ENCODE results near the gene MC1R. TPM values are rescaled to one million over a fixed set of nuclear protein-coding genes. Genes with fewer than 3 reads are reported as not detected.
"Not testable (repeated sequence)": the region's sequence is repeated elsewhere in the genome, so short reads cannot be mapped to it uniquely, and the experiment has no call there.

Gene MC1R
- total and polyA plus RNA-seq, 2 donors = 0.99 to 20.4 TPM

- no peak overlapping the region for H3K27ac ChIP-seq (ENCODE audit: low read depth in 1 of 2, low read length in 1 of 2)
- no peak for DNase-seq (ENCODE audit: low read depth in 6 of 9, low spot score in 9 of 9)
- no peaks in the 10 kb centered on the region for H3K36me3 ChIP-seq (ENCODE audit: control insufficient read depth in 2 of 2, insufficient read depth in 2 of 2, low read length in 1 of 2)
These were observed 39.4 kb downstream of the MC1R start for GRCh38 chr16:89958068-89958467.

GRCh38 chr16:89958596-89958995 lies 39.9 kb downstream of the MC1R start:
- Histone ChIP-seq H3K9me3 (ENCODE audit: control insufficient read depth in 2 of 2, insufficient read depth in 1 of 2, low read length in 1 of 2) (no peaks in the 10 kb centered on the region), H3K4me3 (ENCODE audit: low read length in 2 of 2) (no peak overlapping the region), H3K4me1 (ENCODE audit: control insufficient read depth in 2 of 2, insufficient read depth in 2 of 2, low read length in 2 of 2) (peaks cover 0 to 2% of the 10 kb centered on the region in 2 donors), H3K27me3 (ENCODE audit: control insufficient read depth in 2 of 2, insufficient read depth in 1 of 2, low read length in 1 of 2) (no peaks in the 10 kb centered on the region), H3K36me3 (ENCODE audit: control insufficient read depth in 2 of 2, insufficient read depth in 2 of 2, low read length in 1 of 2) (no peaks in the 10 kb centered on the region), H3K27ac (ENCODE audit: low read depth in 1 of 2, low read length in 1 of 2) (no peak overlapping the region)
- no peak for DNase-seq (ENCODE audit: low read depth in 6 of 9, low spot score in 9 of 9)
- 98% methylated on average over 10 of the region's 10 CpGs for WGBS

More at GRCh38 chr16:89958068-89958467, 39.4 kb downstream of the MC1R start:
- Histone ChIP-seq H3K4me3 (ENCODE audit: low read length in 2 of 2) (no peak overlapping the region), H3K27me3 (ENCODE audit: control insufficient read depth in 2 of 2, insufficient read depth in 1 of 2, low read length in 1 of 2) (no peaks in the 10 kb centered on the region), H3K4me1 (ENCODE audit: control insufficient read depth in 2 of 2, insufficient read depth in 2 of 2, low read length in 2 of 2) (peaks cover 0 to 2% of the 10 kb centered on the region in 2 donors), H3K9me3 (ENCODE audit: control insufficient read depth in 2 of 2, insufficient read depth in 1 of 2, low read length in 1 of 2) (no peaks in the 10 kb centered on the region)
- WGBS = 98% methylated on average over 7 of the region's 7 CpGs

GRCh38 chr16:89960966-89961365 lies 42.3 kb downstream of the MC1R start:
- Histone ChIP-seq H3K27ac (ENCODE audit: low read depth in 1 of 2, low read length in 1 of 2) (no peak overlapping the region), H3K9me3 (ENCODE audit: control insufficient read depth in 2 of 2, insufficient read depth in 1 of 2, low read length in 1 of 2) (no peaks in the 10 kb centered on the region), H3K4me3 (ENCODE audit: low read length in 2 of 2) (no peak overlapping the region), H3K27me3 (ENCODE audit: control insufficient read depth in 2 of 2, insufficient read depth in 1 of 2, low read length in 1 of 2) (no peaks in the 10 kb centered on the region), H3K36me3 (ENCODE audit: control insufficient read depth in 2 of 2, insufficient read depth in 2 of 2, low read length in 1 of 2) (no peaks in the 10 kb centered on the region), H3K4me1 (ENCODE audit: control insufficient read depth in 2 of 2, insufficient read depth in 2 of 2, low read length in 2 of 2) (peaks cover 0 to 2% of the 10 kb centered on the region in 2 donors)
- WGBS = 98% methylated on average over 13 of the region's 13 CpGs
- no peak for DNase-seq (ENCODE audit: low read depth in 6 of 9, low spot score in 9 of 9)

- Histone ChIP-seq H3K9me3 (ENCODE audit: control insufficient read depth in 2 of 2, insufficient read depth in 1 of 2, low read length in 1 of 2) (no peaks in the 10 kb centered on the region), H3K27me3 (ENCODE audit: control insufficient read depth in 2 of 2, insufficient read depth in 1 of 2, low read length in 1 of 2) (no peaks in the 10 kb centered on the region), H3K4me3 (ENCODE audit: low read length in 2 of 2) (no peak overlapping the region), H3K4me1 (ENCODE audit: control insufficient read depth in 2 of 2, insufficient read depth in 2 of 2, low read length in 2 of 2) (peaks cover 0 to 2% of the 10 kb centered on the region in 2 donors), H3K27ac (ENCODE audit: low read depth in 1 of 2, low read length in 1 of 2) (no peak overlapping the region), H3K36me3 (ENCODE audit: control insufficient read depth in 2 of 2, insufficient read depth in 2 of 2, low read length in 1 of 2) (no peaks in the 10 kb centered on the region)
- 98% methylated on average over 23 of the region's 23 CpGs for WGBS
- no peak for DNase-seq (ENCODE audit: low read depth in 6 of 9, low spot score in 9 of 9)
These were observed 43.3 kb downstream of the MC1R start for GRCh38 chr16:89961920-89962319.

- Histone ChIP-seq H3K4me3 (ENCODE audit: low read length in 2 of 2) (no peak overlapping the region), H3K27me3 (ENCODE audit: control insufficient read depth in 2 of 2, insufficient read depth in 1 of 2, low read length in 1 of 2) (no peaks in the 10 kb centered on the region), H3K4me1 (ENCODE audit: control insufficient read depth in 2 of 2, insufficient read depth in 2 of 2, low read length in 2 of 2) (peaks cover 0 to 2% of the 10 kb centered on the region in 2 donors), H3K9me3 (ENCODE audit: control insufficient read depth in 2 of 2, insufficient read depth in 1 of 2, low read length in 1 of 2) (no peaks in the 10 kb centered on the region), H3K36me3 (ENCODE audit: control insufficient read depth in 2 of 2, insufficient read depth in 2 of 2, low read length in 1 of 2) (no peaks in the 10 kb centered on the region), H3K27ac (ENCODE audit: low read depth in 1 of 2, low read length in 1 of 2) (no peak overlapping the region)
- 91% methylated on average over 26 of the region's 26 CpGs for WGBS
- no peak for DNase-seq (ENCODE audit: low read depth in 6 of 9, low spot score in 9 of 9)
These were observed 44.3 kb downstream of the MC1R start for GRCh38 chr16:89962754-89963498.

GRCh38 chr16:89964201-89964600 lies 45.5 kb downstream of the MC1R start:
- Histone ChIP-seq H3K4me1 (ENCODE audit: control insufficient read depth in 2 of 2, insufficient read depth in 2 of 2, low read length in 2 of 2) (peaks cover 0 to 2% of the 10 kb centered on the region in 2 donors), H3K4me3 (ENCODE audit: low read length in 2 of 2) (no peak overlapping the region), H3K9me3 (ENCODE audit: control insufficient read depth in 2 of 2, insufficient read depth in 1 of 2, low read length in 1 of 2) (no peaks in the 10 kb centered on the region), H3K27me3 (ENCODE audit: control insufficient read depth in 2 of 2, insufficient read depth in 1 of 2, low read length in 1 of 2) (no peaks in the 10 kb centered on the region), H3K27ac (ENCODE audit: low read depth in 1 of 2, low read length in 1 of 2) (no peak overlapping the region), H3K36me3 (ENCODE audit: control insufficient read depth in 2 of 2, insufficient read depth in 2 of 2, low read length in 1 of 2) (no peaks in the 10 kb centered on the region)
- DNase-seq (ENCODE audit: low read depth in 6 of 9, low spot score in 9 of 9) = no peak
- 98% methylated on average over 25 of the region's 25 CpGs for WGBS

- H3K36me3 ChIP-seq (ENCODE audit: control insufficient read depth in 2 of 2, insufficient read depth in 2 of 2, low read length in 1 of 2) = no peaks in the 10 kb centered on the region
- no peak for DNase-seq (ENCODE audit: low read depth in 6 of 9, low spot score in 9 of 9)
- H3K9me3 ChIP-seq (ENCODE audit: control insufficient read depth in 2 of 2, insufficient read depth in 1 of 2, low read length in 1 of 2) = peaks cover 0 to 7% of the 10 kb centered on the region in 2 donors
- no peaks in the 10 kb centered on the region for H3K27me3 ChIP-seq (ENCODE audit: control insufficient read depth in 2 of 2, insufficient read depth in 1 of 2, low read length in 1 of 2)
- 97% methylated on average over 30 of the region's 30 CpGs for WGBS
- H3K4me1 ChIP-seq (ENCODE audit: control insufficient read depth in 2 of 2, insufficient read depth in 2 of 2, low read length in 2 of 2) = no peaks in the 10 kb centered on the region
- no peak overlapping the region for H3K27ac ChIP-seq (ENCODE audit: low read depth in 1 of 2, low read length in 1 of 2)
- no peak overlapping the region for H3K4me3 ChIP-seq (ENCODE audit: low read length in 2 of 2)
These were observed 47.0 kb downstream of the MC1R start for GRCh38 chr16:89965447-89966225.

GRCh38 chr16:89966756-89967155 lies 48.1 kb downstream of the MC1R start:
- no peak overlapping the region for H3K27ac ChIP-seq (ENCODE audit: low read depth in 1 of 2, low read length in 1 of 2)
- H3K36me3 ChIP-seq (ENCODE audit: control insufficient read depth in 2 of 2, insufficient read depth in 2 of 2, low read length in 1 of 2) = no peaks in the 10 kb centered on the region
- WGBS = 92% methylated on average over 9 of the region's 9 CpGs
- peaks cover 0 to 7% of the 10 kb centered on the region in 2 donors for H3K4me1 ChIP-seq (ENCODE audit: control insufficient read depth in 2 of 2, insufficient read depth in 2 of 2, low read length in 2 of 2)
- H3K27me3 ChIP-seq (ENCODE audit: control insufficient read depth in 2 of 2, insufficient read depth in 1 of 2, low read length in 1 of 2) = no peaks in the 10 kb centered on the region
- no peak for DNase-seq (ENCODE audit: low read depth in 6 of 9, low spot score in 9 of 9)
- H3K9me3 ChIP-seq (ENCODE audit: control insufficient read depth in 2 of 2, insufficient read depth in 1 of 2, low read length in 1 of 2) = peaks cover 0 to 16% of the 10 kb centered on the region in 2 donors
- H3K4me3 ChIP-seq (ENCODE audit: low read length in 2 of 2) = no peak overlapping the region

- not testable (repeated sequence) for H3K4me3 ChIP-seq (ENCODE audit: low read length in 2 of 2); H3K36me3 ChIP-seq (ENCODE audit: control insufficient read depth in 2 of 2, insufficient read depth in 2 of 2, low read length in 1 of 2); H3K27ac ChIP-seq (ENCODE audit: low read depth in 1 of 2, low read length in 1 of 2); DNase-seq (ENCODE audit: low read depth in 6 of 9, low spot score in 9 of 9); H3K27me3 ChIP-seq (ENCODE audit: control insufficient read depth in 2 of 2, insufficient read depth in 1 of 2, low read length in 1 of 2)
- WGBS = 96% methylated on average over 5 of the region's 5 CpGs
- H3K9me3 ChIP-seq (ENCODE audit: control insufficient read depth in 2 of 2, insufficient read depth in 1 of 2, low read length in 1 of 2) = peaks cover 0 to 16% of the 10 kb centered on the region in 2 donors
- H3K4me1 ChIP-seq (ENCODE audit: control insufficient read depth in 2 of 2, insufficient read depth in 2 of 2, low read length in 2 of 2) = peaks cover 0 to 10% of the 10 kb centered on the region in 2 donors
These were observed 48.8 kb downstream of the MC1R start for GRCh38 chr16:89967436-89967835.
